ENCODE results near the gene LETM1. TPM values are rescaled to one million over a fixed set of nuclear protein-coding genes. Genes with fewer than 3 reads are reported as not detected.

The LETM1 gene
- total RNA-seq, result 79.4 and 98.5 TPM in 2 replicates

GRCh38 chr4:1856071-1856942 is at the start of gene LETM1:
Gene LETM1 (minus strand): TSS chr4:1856156. CDS start chr4:1855950, 206 bp downstream.

GRCh38 chr4:1870578-1871443 is 14.9 kb upstream of the LETM1 start, which contains the start of gene NSD2:
Gene NSD2 (plus strand): TSS chr4:1871393. CDS start chr4:1900655, 29,262 bp downstream.

GRCh38 chr4:1792832-1793495 is 63.0 kb downstream of the LETM1 start, which contains the start of gene FGFR3:
Gene FGFR3 (plus strand): TSS chr4:1793293. CDS start chr4:1793935, 642 bp downstream.

Other genes with a start within 250 kb of the LETM1 start
- gene FAM53A, start 171.8 kb downstream of the LETM1 start, total RNA-seq, result 1.3 and 1.6 TPM in 2 replicates
- 86.2 and 89.0 TPM in 2 replicates for gene SLBP, start 143.8 kb downstream of the LETM1 start, total RNA-seq
- 14.6 and 21.3 TPM in 2 replicates for gene TMEM129, start 134.8 kb downstream of the LETM1 start, total RNA-seq
- 37.4 and 49.9 TPM in 2 replicates for gene TACC3, start 134.6 kb downstream of the LETM1 start, total RNA-seq
- 0.29 and 0.53 TPM in 2 replicates for gene FGFR3, start 62.9 kb downstream of the LETM1 start, total RNA-seq
- 127 and 148 TPM in 2 replicates for gene NSD2, start 15.2 kb upstream of the LETM1 start, total RNA-seq
- 18.5 and 22.8 TPM in 2 replicates for gene NELFA, start 152.8 kb upstream of the LETM1 start, total RNA-seq
- gene NAT8L, start 203.2 kb upstream of the LETM1 start, total RNA-seq, result under 0.01 and 0.07 TPM in 2 replicates